Endodermal cell (in vitro differentiated cells): ENCODE results near the gene STX18. TPM values are rescaled to one million over a fixed set of nuclear protein-coding genes. Genes with fewer than 3 reads are reported as not detected.

Source experiments
- DNase-seq: peaks from one replicate; pipeline ENCODE4 v3.0.0-alpha.2; 2017
- H3K27ac ChIP-seq: 2 replicates; pipeline ENCODE4 v1.5.1; 2013; ENCODE audit warnings: mild to moderate bottlenecking, low read depth, low read length, moderate library complexity
- H3K27me3 ChIP-seq: 2 replicates; pipeline ENCODE4 v1.6.1; 2013; ENCODE audit warnings: mild to moderate bottlenecking, low read length, moderate library complexity; ENCODE audit not compliant: insufficient read depth, control insufficient read depth, poor library complexity, severe bottlenecking
- H3K36me3 ChIP-seq: 2 replicates; pipeline ENCODE4 v1.7.0; 2013; ENCODE audit warnings: mild to moderate bottlenecking, low read length, moderate library complexity; ENCODE audit not compliant: control insufficient read depth, insufficient read depth
- H3K4me1 ChIP-seq: one replicate; pipeline ENCODE4 v1.7.0; 2013; ENCODE audit warnings: low read length; ENCODE audit not compliant: control insufficient read depth, insufficient read depth
- H3K4me3 ChIP-seq: 2 replicates; pipeline ENCODE4 v1.5.1; 2013; ENCODE audit warnings: mild to moderate bottlenecking, low read length, moderate library complexity
- H3K9ac ChIP-seq: 2 replicates; pipeline ENCODE4 v1.6.1; 2013; ENCODE audit warnings: mild to moderate bottlenecking, low read length, moderate library complexity; ENCODE audit not compliant: poor library complexity, severe bottlenecking; ENCODE audit errors: extremely low read depth
- H3K9me3 ChIP-seq: 2 replicates; pipeline ENCODE4 v1.6.1; 2013; ENCODE audit warnings: mild to moderate bottlenecking, low read length, moderate library complexity; ENCODE audit not compliant: control insufficient read depth
- H3K27ac Mint-ChIP-seq: 2 replicates; pipeline ENCODE4 v1.8.0; 2020; ENCODE audit warnings: mixed read lengths
- H3K27me3 Mint-ChIP-seq: 2 replicates; pipeline ENCODE4 v1.8.0; 2021; ENCODE audit warnings: mild to moderate bottlenecking, mixed read lengths; ENCODE audit not compliant: insufficient read depth
- H3K36me3 Mint-ChIP-seq: 2 replicates; pipeline ENCODE4 v1.8.0; 2020; ENCODE audit warnings: low read depth, mixed read lengths
- H3K4me1 Mint-ChIP-seq: 2 replicates; pipeline ENCODE4 v1.8.0; 2020; ENCODE audit warnings: mixed read lengths
- H3K4me3 Mint-ChIP-seq: 2 replicates; pipeline ENCODE4 v1.8.0; 2020; ENCODE audit warnings: mild to moderate bottlenecking, moderate library complexity, mixed read lengths
- H3K9me3 Mint-ChIP-seq: 2 replicates; pipeline ENCODE4 v1.8.0; 2020; ENCODE audit warnings: mild to moderate bottlenecking, mixed read lengths
- WGBS, 2 experiments: methylation state at CpG; one replicate each; pipeline versions ENCODE4 v1.1.5 to v1.1.7; 2013; ENCODE audit warnings: missing lambda C conversion rate in 2 of 2, mixed read lengths in 1 of 2; ENCODE audit not compliant: insufficient coverage in 1 of 2, insufficient read length in 1 of 2; 5-methylcytosine and 5-hydroxymethylcytosine counted together
- total RNA-seq, 2 donors: library from RNA; stranded (reverse); fragmentation: NEBNext Ultra II Directional in 1 of 2; extraction: Animal tissue kit (Norgen Biotek cat#: 25700) in 1 of 2; gene quantifications; 2 replicates in 1 of 2; 3 replicates in 1 of 2; pipeline ENCODE4 v1.2.1, GENCODE V29; 2021
- TF ChIP-seq, protein P1 (sequence below): fragments of 200-600 bp; sonication (generic); conservative IDR thresholded peaks from 2 replicates; pipeline ENCODE4 v1.5.0; 2021; ENCODE audit warnings: antibody characterized with exemption, mild to moderate bottlenecking

Gene STX18
- total RNA-seq, 2 donors from 2014 or later: 26.9 to 33.3 TPM

DNA sequence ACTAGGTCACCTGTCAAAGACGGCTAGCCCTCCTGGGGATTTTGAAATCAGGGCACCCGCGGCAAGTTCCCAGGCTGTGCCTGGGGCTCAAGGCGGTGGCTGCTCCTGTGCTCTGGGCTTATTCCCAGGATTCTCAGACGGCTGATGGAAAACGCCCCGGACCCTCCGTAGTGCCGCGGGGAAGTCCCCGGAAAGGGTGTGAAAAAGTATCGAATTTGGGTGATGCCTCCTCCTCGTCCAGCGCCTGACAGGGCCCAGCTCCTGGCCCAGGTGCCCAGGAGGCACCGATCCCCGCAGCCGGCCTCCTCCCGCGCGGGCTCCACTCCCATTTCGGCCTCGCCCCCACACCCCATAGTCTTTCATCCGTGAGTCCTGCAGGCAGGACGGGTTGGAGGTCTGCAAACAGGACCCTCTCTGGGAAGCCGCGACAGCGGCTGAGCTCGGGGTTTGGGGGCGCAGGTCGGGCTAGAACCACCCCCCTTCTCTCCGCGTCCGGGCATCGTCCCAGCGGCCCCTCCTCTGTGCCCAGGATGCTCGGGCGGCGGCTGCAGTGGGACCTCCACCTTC, 156.0 kb downstream of the STX18 start:
- peaks cover 100% of the 10 kb centered on the region for H3K27me3 ChIP-seq
- H3K4me1 ChIP-seq: peaks cover 5% of the 10 kb centered on the region
- no peaks in the 10 kb centered on the region for H3K9me3 Mint-ChIP-seq
- H3K9ac ChIP-seq: no peak overlapping the region
- peak overlapping the region; percentile 63 for H3K4me3 Mint-ChIP-seq
- H3K36me3 ChIP-seq: no peaks in the 10 kb centered on the region
- peak overlapping the region; percentile 73 for H3K4me3 ChIP-seq
- peaks cover 7% of the 10 kb centered on the region for H3K4me1 Mint-ChIP-seq
- H3K27me3 Mint-ChIP-seq: peaks cover 73% of the 10 kb centered on the region
- peak; percentile 58 for DNase-seq
- H3K27ac ChIP-seq: no peak overlapping the region
- no peak overlapping the region for H3K27ac Mint-ChIP-seq
- no peaks in the 10 kb centered on the region for H3K36me3 Mint-ChIP-seq
- no peaks in the 10 kb centered on the region for H3K9me3 ChIP-seq
- TF ChIP-seq, protein P1, sequence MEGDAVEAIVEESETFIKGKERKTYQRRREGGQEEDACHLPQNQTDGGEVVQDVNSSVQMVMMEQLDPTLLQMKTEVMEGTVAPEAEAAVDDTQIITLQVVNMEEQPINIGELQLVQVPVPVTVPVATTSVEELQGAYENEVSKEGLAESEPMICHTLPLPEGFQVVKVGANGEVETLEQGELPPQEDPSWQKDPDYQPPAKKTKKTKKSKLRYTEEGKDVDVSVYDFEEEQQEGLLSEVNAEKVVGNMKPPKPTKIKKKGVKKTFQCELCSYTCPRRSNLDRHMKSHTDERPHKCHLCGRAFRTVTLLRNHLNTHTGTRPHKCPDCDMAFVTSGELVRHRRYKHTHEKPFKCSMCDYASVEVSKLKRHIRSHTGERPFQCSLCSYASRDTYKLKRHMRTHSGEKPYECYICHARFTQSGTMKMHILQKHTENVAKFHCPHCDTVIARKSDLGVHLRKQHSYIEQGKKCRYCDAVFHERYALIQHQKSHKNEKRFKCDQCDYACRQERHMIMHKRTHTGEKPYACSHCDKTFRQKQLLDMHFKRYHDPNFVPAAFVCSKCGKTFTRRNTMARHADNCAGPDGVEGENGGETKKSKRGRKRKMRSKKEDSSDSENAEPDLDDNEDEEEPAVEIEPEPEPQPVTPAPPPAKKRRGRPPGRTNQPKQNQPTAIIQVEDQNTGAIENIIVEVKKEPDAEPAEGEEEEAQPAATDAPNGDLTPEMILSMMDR: no peak
- WGBS, 2 experiments: 9% methylated on average over 8 to 38 of the region's 38 CpGs

DNA sequence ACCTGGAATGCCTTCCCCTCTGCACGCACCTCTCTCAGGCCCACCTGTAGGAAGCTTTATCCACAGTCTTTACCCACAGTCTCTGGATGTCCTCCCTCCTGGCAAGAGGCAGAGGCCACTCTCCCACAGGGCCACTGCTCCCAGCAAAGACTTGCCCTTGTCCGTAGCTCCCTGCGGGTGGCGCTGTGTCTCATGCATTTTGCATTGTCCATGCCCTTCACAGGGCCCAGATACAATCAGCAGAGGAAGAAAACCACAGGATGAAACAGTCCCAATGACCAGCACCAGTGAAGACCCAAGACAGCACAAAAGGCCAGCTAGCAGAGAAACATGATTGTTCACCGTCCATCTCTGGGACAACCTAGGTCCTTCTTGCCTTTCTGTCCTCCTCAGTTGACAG, 157.0 kb downstream of the STX18 start:
- Mint-ChIP-seq H3K4me1 (peaks cover 7% of the 10 kb centered on the region), H3K9me3 (no peaks in the 10 kb centered on the region), H3K36me3 (no peaks in the 10 kb centered on the region), H3K27ac (no peak overlapping the region), H3K4me3 (no peak overlapping the region), H3K27me3 (peaks cover 69% of the 10 kb centered on the region)
- WGBS, 2 experiments: 47 to 55% methylated on average over 3 to 5 of the region's 5 CpGs
- H3K4me1 ChIP-seq: peaks cover 5% of the 10 kb centered on the region
- peaks cover 98% of the 10 kb centered on the region for H3K27me3 ChIP-seq
- no peaks in the 10 kb centered on the region for H3K36me3 ChIP-seq
- no peak overlapping the region for H3K27ac ChIP-seq
- H3K4me3 ChIP-seq: no peak overlapping the region
- H3K9ac ChIP-seq: no peak overlapping the region
- DNase-seq: peak; percentile 93
- H3K9me3 ChIP-seq: no peaks in the 10 kb centered on the region
- TF ChIP-seq, protein P1: peak; percentile 88

DNA sequence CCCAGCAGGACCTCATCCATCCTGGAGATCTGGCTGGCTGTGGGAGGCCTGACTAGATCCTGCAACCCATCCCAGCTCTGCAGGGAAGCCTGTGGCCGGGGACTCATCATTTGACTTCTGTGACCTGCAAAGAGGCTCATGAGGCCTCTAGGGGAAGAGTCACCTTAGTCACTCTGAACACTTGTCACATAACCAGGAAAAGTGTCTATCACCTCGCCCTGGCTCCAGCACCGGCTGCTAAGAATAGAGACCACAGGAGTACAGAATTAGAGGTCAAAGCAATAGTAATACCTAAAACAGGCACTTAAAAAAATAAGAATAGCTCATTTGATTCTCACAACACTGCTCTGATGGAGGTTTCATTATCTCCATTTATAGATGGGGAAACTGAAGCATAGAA, 158.8 kb downstream of the STX18 start:
- peaks cover 80% of the 10 kb centered on the region for H3K27me3 ChIP-seq
- TF ChIP-seq, protein P1: no peak
- no peaks in the 10 kb centered on the region for H3K9me3 ChIP-seq
- WGBS, 2 experiments: 88 to 100% methylated on average over 1 to 3 of the region's 3 CpGs
- no peaks in the 10 kb centered on the region for H3K36me3 ChIP-seq
- Mint-ChIP-seq H3K36me3 (no peaks in the 10 kb centered on the region), H3K9me3 (no peaks in the 10 kb centered on the region), H3K4me3 (no peak overlapping the region), H3K27ac (no peak overlapping the region), H3K4me1 (peaks cover 7% of the 10 kb centered on the region), H3K27me3 (peaks cover 52% of the 10 kb centered on the region)
- no peak for DNase-seq
- no peak overlapping the region for H3K27ac ChIP-seq
- H3K4me3 ChIP-seq: no peak overlapping the region
- no peak overlapping the region for H3K9ac ChIP-seq
- H3K4me1 ChIP-seq: peaks cover 5% of the 10 kb centered on the region
